Subcutaneous abdominal adipose tissue (tissue), 5 donors: Measurements from ENCODE around the gene BACH1.

Experiments used
- H3K27ac ChIP-seq: one replicate; pipeline ENCODE4 v1.7.0; 2013; ENCODE audit warnings: low read depth, mild to moderate bottlenecking, inconsistent platforms, low read length, moderate library complexity
- H3K27me3 ChIP-seq, 5 donors: one replicate each; pipeline ENCODE4 v1.7.0; 2013; ENCODE audit warnings: low read length in 5 of 5, inconsistent platforms in 1 of 5; ENCODE audit not compliant: control insufficient read depth in 5 of 5, insufficient read depth in 4 of 5
- H3K36me3 ChIP-seq, 5 donors: one replicate each; pipeline ENCODE4 v1.7.0; 2013; ENCODE audit warnings: low read length in 5 of 5; ENCODE audit not compliant: control insufficient read depth in 5 of 5, insufficient read depth in 5 of 5
- H3K4me1 ChIP-seq, 5 donors: one replicate each; pipeline ENCODE4 v1.7.0; 2013; ENCODE audit warnings: low read length in 5 of 5, mild to moderate bottlenecking in 3 of 5, moderate library complexity in 1 of 5; ENCODE audit not compliant: control insufficient read depth in 5 of 5, insufficient read depth in 5 of 5
- H3K4me3 ChIP-seq, 5 donors: one replicate each; pipeline ENCODE4 v1.7.0; 2013; ENCODE audit warnings: low read length in 5 of 5, low read depth in 1 of 5
- H3K9ac ChIP-seq, 5 donors: one replicate each; pipeline ENCODE4 v1.7.0; 2013; ENCODE audit warnings: low read length in 5 of 5, mild to moderate bottlenecking in 4 of 5, moderate library complexity in 3 of 5
- H3K9me3 ChIP-seq, 5 donors: one replicate each; pipeline ENCODE4 v1.7.0; 2013; ENCODE audit warnings: low read length in 5 of 5; ENCODE audit not compliant: control insufficient read depth in 5 of 5
- donor health status: healthy.
- donor health status: healthy.
- donor health status: healthy.
- donor health status: healthy.
- donor health status: healthy.

The BACH1 gene

DNA sequence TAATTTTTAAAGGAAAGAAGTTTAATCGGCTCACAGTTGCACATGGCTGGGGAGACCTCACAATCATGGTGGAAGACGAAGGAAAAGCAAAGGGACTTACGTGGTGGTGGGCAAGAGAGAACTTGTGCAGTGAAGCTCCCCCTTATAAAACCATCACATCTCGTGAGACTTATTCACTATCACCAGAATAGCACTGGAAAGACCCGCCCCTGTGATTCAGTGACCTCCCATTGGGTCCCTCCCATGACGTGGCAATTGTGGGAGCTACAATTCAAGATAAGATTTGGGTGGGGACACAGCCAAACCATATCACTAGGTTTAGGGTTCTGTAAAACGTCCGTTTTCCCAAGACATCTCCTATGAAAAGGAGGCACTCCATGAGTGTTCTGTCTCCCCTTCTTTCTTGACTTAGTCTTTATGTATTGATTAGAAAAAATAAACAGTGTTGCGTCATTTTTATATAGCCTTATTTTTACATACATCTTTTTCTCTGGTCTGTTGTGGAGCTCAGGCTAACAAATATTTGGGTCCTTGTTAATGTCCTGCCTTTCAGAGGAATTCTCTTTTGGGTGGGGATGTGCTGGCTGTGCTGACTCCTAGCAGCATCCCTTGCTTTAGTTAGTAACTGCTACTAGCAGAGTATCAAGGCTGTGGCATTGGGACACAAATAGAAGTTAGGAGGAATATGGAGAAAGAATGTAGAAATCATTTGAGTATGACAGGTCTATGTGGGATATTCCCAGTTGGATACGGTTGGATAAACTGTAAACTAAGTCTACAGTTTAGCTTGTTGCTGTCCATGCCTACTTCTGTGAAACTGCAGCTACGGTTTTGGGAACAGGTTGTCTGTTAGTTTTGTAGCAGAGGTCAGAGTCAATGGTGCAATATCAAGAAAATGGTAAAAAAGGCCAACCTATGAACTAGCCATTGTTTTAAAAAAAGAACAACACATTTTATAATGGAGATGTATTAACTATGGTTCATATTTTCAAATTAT is 23.5 kb downstream of the BACH1 start:
- Histone ChIP-seq H3K9me3 (no peaks in the 10 kb centered on the region), H3K9ac (no peak overlapping the region), H3K27me3 (no peaks in the 10 kb centered on the region), H3K27ac (no peak overlapping the region), H3K4me3 (no peak overlapping the region), H3K36me3 (peaks cover 13 to 30% (median 26%) of the 10 kb centered on the region in 5 donors), H3K4me1 (peaks cover 0 to 17% (median 4%) of the 10 kb centered on the region in 5 donors)

DNA sequence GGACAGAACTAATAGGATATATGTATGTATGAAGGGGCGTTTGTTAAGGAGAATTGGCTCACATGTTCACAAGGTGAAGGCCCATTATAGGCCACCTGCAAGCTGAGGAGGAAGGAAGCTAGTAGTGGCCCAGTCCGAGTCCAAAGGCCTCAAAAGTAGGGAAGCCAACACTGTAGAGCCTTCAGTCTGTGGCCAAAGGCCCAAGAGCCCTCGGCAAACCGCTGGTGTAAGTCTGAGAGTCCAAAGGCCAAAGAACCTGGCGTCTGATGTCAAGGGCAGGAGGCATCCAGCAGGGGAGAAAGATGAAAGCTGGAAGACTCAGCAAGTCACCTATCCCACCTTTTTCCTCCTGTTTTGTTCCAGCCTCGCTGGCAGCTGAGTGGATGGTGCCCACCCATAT is 24.5 kb downstream of the BACH1 start:
- Histone ChIP-seq H3K4me3 (no peak overlapping the region), H3K9me3 (no peaks in the 10 kb centered on the region), H3K36me3 (peaks cover 18 to 36% (median 31%) of the 10 kb centered on the region in 5 donors), H3K27me3 (no peaks in the 10 kb centered on the region), H3K4me1 (peaks cover 0 to 10% (median 4%) of the 10 kb centered on the region in 5 donors), H3K9ac (no peak overlapping the region), H3K27ac (no peak overlapping the region)

GRCh38 chr21:29326914-29327554 is 28.3 kb downstream of the BACH1 start:
- Histone ChIP-seq H3K27me3 (no peaks in the 10 kb centered on the region), H3K9me3 (no peaks in the 10 kb centered on the region), H3K4me3 (no peak overlapping the region), H3K4me1 (peaks cover 0 to 2% (median 0%) of the 10 kb centered on the region in 5 donors), H3K36me3 (peaks cover 13 to 41% (median 27%) of the 10 kb centered on the region in 5 donors), H3K27ac (no peak overlapping the region), H3K9ac (no peak overlapping the region)

DNA sequence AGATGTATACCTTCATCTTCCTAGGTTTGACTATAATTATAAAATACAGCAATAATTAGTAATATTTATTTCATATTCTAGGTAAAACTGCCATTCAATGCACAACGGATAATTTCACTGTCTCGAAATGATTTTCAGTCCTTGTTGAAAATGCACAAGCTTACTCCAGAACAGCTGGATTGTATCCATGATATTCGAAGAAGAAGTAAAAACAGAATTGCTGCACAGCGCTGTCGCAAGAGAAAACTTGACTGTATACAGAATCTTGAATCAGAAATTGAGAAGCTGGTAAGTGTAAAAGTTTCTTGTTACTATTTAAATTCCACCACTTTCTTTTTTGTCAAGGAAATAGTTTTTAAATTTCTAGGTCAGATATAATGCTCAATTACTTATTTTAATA is 30.7 kb downstream of the BACH1 start:
- Histone ChIP-seq H3K27ac (no peak overlapping the region), H3K4me3 (no peak overlapping the region), H3K9me3 (no peaks in the 10 kb centered on the region), H3K4me1 (no peaks in the 10 kb centered on the region), H3K9ac (no peak overlapping the region), H3K27me3 (no peaks in the 10 kb centered on the region), H3K36me3 (peaks cover 25 to 41% (median 26%) of the 10 kb centered on the region in 5 donors)

- Histone ChIP-seq H3K9me3 (no peaks in the 10 kb centered on the region), H3K36me3 (peaks cover 25 to 41% (median 26%) of the 10 kb centered on the region in 5 donors), H3K27ac (no peak overlapping the region)
These were observed 32.1 kb downstream of the BACH1 start for GRCh38 chr21:29330797-29331196.

GRCh38 chr21:29332461-29333362 is 34.0 kb downstream of the BACH1 start:
- no peaks in the 10 kb centered on the region for H3K4me1 ChIP-seq
- no peak overlapping the region for H3K27ac ChIP-seq
- H3K9me3 ChIP-seq: no peaks in the 10 kb centered on the region
- H3K4me3 ChIP-seq: no peak overlapping the region
- H3K27me3 ChIP-seq: no peaks in the 10 kb centered on the region
- no peak overlapping the region for H3K9ac ChIP-seq
- H3K36me3 ChIP-seq: peaks cover 11 to 28% (median 12%) of the 10 kb centered on the region in 5 donors

More at GRCh38 chr21:29330797-29331196, 32.1 kb downstream of the BACH1 start:
- H3K9ac ChIP-seq: no peak overlapping the region
- H3K4me3 ChIP-seq: no peak overlapping the region
- no peaks in the 10 kb centered on the region for H3K27me3 ChIP-seq
- no peaks in the 10 kb centered on the region for H3K4me1 ChIP-seq

DNA sequence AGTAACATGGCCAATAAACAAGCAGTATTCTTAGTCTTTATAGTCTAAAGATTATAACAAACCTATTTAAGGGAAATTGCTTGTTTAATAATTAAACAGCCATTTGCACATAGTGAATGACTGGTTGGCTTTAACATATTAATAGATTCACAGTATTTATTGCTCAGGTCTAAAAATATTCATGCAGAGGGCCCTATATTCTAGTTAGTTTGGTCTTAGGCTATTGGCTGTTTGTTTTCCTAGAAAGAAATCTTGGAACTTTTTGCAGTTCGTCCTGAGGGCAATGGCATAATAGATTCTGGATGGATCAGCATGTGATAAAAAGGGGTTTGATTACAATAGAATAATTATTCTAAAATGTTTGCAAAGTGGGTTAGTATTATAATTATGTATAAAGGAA is 34.7 kb downstream of the BACH1 start:
- Histone ChIP-seq H3K27ac (no peak overlapping the region), H3K9me3 (no peaks in the 10 kb centered on the region), H3K36me3 (peaks cover 11 to 25% (median 12%) of the 10 kb centered on the region in 5 donors), H3K4me1 (no peaks in the 10 kb centered on the region), H3K27me3 (no peaks in the 10 kb centered on the region), H3K4me3 (no peak overlapping the region), H3K9ac (no peak overlapping the region)

- Histone ChIP-seq H3K27me3 (no peaks in the 10 kb centered on the region), H3K36me3 (peaks cover 6 to 14% (median 11%) of the 10 kb centered on the region in 5 donors), H3K4me3 (no peak overlapping the region), H3K9me3 (no peaks in the 10 kb centered on the region), H3K27ac (no peak overlapping the region), H3K9ac (no peak overlapping the region), H3K4me1 (no peaks in the 10 kb centered on the region)
These were observed 36.2 kb downstream of the BACH1 start for GRCh38 chr21:29334717-29335428.

GRCh38 chr21:29335720-29336119 is 37.0 kb downstream of the BACH1 start:
- Histone ChIP-seq H3K27me3 (no peaks in the 10 kb centered on the region), H3K9ac (no peak overlapping the region), H3K9me3 (no peaks in the 10 kb centered on the region), H3K27ac (no peak overlapping the region), H3K4me1 (no peaks in the 10 kb centered on the region), H3K4me3 (no peak overlapping the region), H3K36me3 (peaks cover 5 to 13% (median 11%) of the 10 kb centered on the region in 5 donors)
